ENCODE results near the gene HLA-F. TPM values are rescaled to one million over a fixed set of nuclear protein-coding genes. Genes with fewer than 3 reads are reported as not detected.

Gene HLA-F
- total RNA-seq, 4 donors from 2014 or later: 27.6 to 122 (median 85.8) TPM

- TF ChIP-seq CTCF (IDR thresholded peaks at IDR 0.05; ENCODE audit: low read depth): no peak
Measured at GRCh38 chr6:29755295-29755871, 32.1 kb downstream of the HLA-F start.

- no peak for TF ChIP-seq CTCF (IDR thresholded peaks at IDR 0.05; ENCODE audit: low read depth)
Measured at GRCh38 chr6:29757282-29757681, 34.0 kb downstream of the HLA-F start.

GRCh38 chr6:29757701-29758293, 34.6 kb downstream of the HLA-F start:
- no peak for TF ChIP-seq CTCF (IDR thresholded peaks at IDR 0.05; ENCODE audit: low read depth)

GRCh38 chr6:29758761-29759160, 35.5 kb downstream of the HLA-F start:
- TF ChIP-seq CTCF (IDR thresholded peaks at IDR 0.05; ENCODE audit: low read depth): no peak

GRCh38 chr6:29759457-29759856, 36.2 kb downstream of the HLA-F start:
- no peak for TF ChIP-seq CTCF (IDR thresholded peaks at IDR 0.05; ENCODE audit: low read depth)

GRCh38 chr6:29760328-29760727, 37.1 kb downstream of the HLA-F start:
- no peak for TF ChIP-seq CTCF (IDR thresholded peaks at IDR 0.05; ENCODE audit: low read depth)

GRCh38 chr6:29762051-29762450, 38.8 kb downstream of the HLA-F start:
- no peak for TF ChIP-seq CTCF (IDR thresholded peaks at IDR 0.05; ENCODE audit: low read depth)

Measured in subcutaneous adipose tissue (tissue), 4 donors.